Stimulated activated CD4-positive, alpha-beta T cell treated with anti-CD3 and anti-CD28 coated beads, Interleukin-15, amount 100 ng/mL, for 1 hour (primary cell): ENCODE measurements around the gene FOXL1.

ENCODE experiments used
- DNase-seq, 2 donors: peaks; one replicate each; pipeline ENCODE4 v3.0.0-alpha.2; 2020; ENCODE audit warnings: low read depth in 1 of 2, low spot score in 1 of 2

Gene FOXL1

GRCh38 chr16:86631444-86631843 is 53.1 kb downstream of the FOXL1 start:
- no peak for DNase-seq
